ENCODE results near the gene BORCS6.
"Not testable (repeated sequence)": the region's sequence is repeated elsewhere in the genome, so short reads cannot be mapped to it uniquely, and the experiment has no call there.

Gene BORCS6

GRCh38 chr17:8173056-8173870 lies 16.7 kb downstream of the BORCS6 start:
- in situ Hi-C loops (cut with HindIII; ENCODE audit: low sequenced_read_pairs) = no loop called here
- no peak for TF ChIP-seq CTCF (IDR thresholded peaks at IDR 0.05; ENCODE audit: low read depth, low read length, missing control alignments)
- peak; percentile 98 for DNase-seq (ENCODE audit: low read depth)
- H3K4me3 ChIP-seq (ENCODE audit: low read depth, low read length) = peak overlapping the region; percentile 33

- in situ Hi-C loops (cut with HindIII; ENCODE audit: low sequenced_read_pairs); H3K4me3 ChIP-seq (ENCODE audit: low read depth, low read length); DNase-seq (ENCODE audit: low read depth): not testable (repeated sequence)
These were observed 19.8 kb downstream of the BORCS6 start for GRCh38 chr17:8170186-8170585.

DNA sequence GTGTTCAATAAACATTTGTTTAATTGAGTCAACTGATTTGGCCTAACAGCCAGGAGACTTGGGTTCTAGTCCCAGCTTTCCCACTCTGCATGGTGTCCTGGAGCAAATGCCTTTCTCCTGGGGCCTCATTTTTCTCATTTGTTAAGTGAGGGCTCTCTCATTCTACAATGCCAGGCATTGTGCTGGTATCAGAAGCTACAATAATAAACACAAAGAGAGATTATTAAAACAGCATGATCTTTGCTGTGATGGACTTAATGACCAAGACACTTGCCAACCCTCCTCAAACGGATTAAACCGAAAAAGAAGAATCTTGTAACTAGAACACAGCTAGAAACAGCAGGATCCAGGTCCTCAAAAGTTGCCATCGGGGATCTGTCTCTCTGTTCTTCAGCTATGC lies 22.5 kb downstream of the BORCS6 start:
- DNase-seq (ENCODE audit: low read depth) = no peak
- TF ChIP-seq CTCF (IDR thresholded peaks at IDR 0.05; ENCODE audit: low read depth, low read length, missing control alignments) = no peak
- in situ Hi-C loops (cut with HindIII; ENCODE audit: low sequenced_read_pairs) = no loop called here
- no peak overlapping the region for H3K4me3 ChIP-seq (ENCODE audit: low read depth, low read length)

GRCh38 chr17:8166731-8167130 lies 23.2 kb downstream of the BORCS6 start:
- no peak for DNase-seq (ENCODE audit: low read depth)
- in situ Hi-C loops (cut with HindIII; ENCODE audit: low sequenced_read_pairs) = no loop called here
- no peak for TF ChIP-seq CTCF (IDR thresholded peaks at IDR 0.05; ENCODE audit: low read depth, low read length, missing control alignments)
- no peak overlapping the region for H3K4me3 ChIP-seq (ENCODE audit: low read depth, low read length)

GRCh38 chr17:8164815-8165131 lies 25.2 kb downstream of the BORCS6 start:
- in situ Hi-C loops (cut with HindIII; ENCODE audit: low sequenced_read_pairs) = no loop called here
- no peak for TF ChIP-seq CTCF (IDR thresholded peaks at IDR 0.05; ENCODE audit: low read depth, low read length, missing control alignments)
- DNase-seq (ENCODE audit: low read depth) = no peak
- H3K4me3 ChIP-seq (ENCODE audit: low read depth, low read length) = no peak overlapping the region

DNA sequence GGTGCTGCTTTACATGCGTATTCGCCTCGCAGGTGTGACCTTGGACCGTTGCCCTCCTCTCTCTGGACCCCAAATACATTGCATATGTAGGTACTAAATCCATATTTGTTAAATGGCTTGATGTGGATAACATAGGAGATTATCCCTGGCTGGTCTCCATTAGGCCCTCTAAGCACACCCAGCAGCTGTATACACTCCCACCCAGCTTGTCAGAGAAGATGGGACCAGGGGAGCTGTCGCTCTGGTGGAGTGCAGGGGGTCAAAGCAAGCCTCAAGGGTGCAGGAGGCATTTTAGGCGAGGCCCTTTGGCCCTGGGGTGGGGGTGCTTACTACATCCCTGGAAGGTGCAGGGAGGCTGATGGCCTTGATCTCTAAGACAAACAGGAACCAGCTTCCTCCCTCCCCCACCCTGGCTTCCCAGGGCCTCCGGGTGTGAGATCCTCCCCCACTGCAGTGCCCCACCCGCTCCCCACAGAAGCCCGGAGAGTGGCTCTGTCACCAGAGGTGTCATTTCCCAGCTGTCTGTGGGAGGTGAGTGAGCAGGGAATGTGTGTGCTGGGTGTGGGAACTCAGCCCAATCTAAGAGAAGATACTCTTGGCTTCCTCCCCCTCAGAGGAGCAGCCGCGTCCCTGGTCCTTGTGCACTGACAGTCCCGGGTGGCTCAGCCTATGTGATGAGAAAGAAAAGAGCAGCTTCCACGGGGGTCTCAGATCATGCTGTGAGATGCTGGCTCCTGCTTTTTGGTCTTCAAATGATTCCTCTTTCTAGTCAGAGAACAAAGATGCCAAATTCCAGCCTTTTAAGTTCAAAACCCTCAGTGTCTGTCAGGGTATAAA lies 25.8 kb downstream of the BORCS6 start:
- H3K4me3 ChIP-seq (ENCODE audit: low read depth, low read length) = no peak overlapping the region
- no peak for TF ChIP-seq CTCF (IDR thresholded peaks at IDR 0.05; ENCODE audit: low read depth, low read length, missing control alignments)
- in situ Hi-C loops (cut with HindIII; ENCODE audit: low sequenced_read_pairs) = no loop called here
- no peak for DNase-seq (ENCODE audit: low read depth)

Data from astrocyte of the cerebellum (primary cell).